Hepatic stellate cell (primary cell): ENCODE results near the gene FAM20A.

Source experiments
- DNase-seq: peaks from one replicate; pipeline ENCODE4 v3.0.0; 2011; ENCODE audit warnings: low spot score

The FAM20A gene

GRCh38 chr17:68565661-68566441, 35.3 kb downstream of the FAM20A start:
- DNase-seq: no peak

- no peak for DNase-seq
These were observed 36.6 kb downstream of the FAM20A start for GRCh38 chr17:68564415-68565111.

- DNase-seq: no peak
These were observed 38.4 kb downstream of the FAM20A start for GRCh38 chr17:68562736-68563135.

DNA sequence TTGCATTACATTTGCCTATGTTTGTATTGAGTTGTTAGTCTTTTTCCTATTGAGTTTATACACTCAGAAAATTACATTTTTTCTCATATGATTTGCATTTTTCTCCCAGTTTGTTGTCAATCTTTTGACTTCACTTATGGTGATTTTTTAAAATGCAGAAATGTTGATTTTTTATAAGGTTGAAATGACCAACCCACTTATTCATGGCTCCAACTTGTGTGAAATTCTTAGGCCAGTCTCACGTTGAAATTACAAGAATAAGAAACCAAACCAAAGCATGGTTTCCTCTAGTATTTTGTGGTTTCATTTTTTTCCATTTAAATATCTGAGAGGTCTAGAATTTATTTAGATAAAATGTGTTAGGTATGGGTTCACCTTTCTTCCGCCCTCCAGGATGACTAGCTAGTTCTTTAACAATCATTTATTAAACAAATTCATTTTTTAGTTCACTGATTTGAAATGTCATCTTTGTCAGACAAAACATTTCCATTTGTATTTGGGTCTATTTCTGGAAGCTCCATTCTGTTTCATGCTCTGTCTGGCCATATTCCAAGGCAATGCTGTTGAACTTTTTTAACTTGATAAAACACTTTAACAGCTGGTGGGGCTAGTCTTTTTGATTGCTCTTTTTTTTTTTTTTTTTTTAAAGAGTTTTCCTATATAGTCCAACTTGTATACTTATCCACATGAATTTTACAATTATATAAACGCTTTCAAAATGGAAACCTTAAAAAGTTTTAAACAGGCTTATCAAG, 40.0 kb downstream of the FAM20A start:
- DNase-seq: no peak

DNA sequence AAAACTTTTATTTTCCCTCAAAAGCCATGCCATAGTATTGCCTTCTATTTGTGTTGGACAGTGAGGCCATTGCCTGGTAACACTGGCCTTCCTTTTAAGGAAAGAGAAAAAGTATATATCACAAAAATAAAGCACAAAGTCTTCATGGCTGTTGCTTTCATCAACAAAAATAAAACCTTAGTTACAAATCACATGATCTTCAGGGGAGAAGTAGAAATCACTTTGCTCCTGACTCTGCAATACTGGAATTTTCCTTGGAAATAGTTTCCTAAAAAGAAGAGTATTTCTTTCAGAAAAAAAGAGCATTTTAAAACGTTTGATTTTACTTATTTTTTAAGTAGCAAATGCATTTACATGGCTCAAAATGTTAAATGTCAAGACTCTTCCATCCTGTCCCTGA, 41.9 kb downstream of the FAM20A start:
- DNase-seq: no peak

GRCh38 chr17:68556551-68556950, 44.6 kb downstream of the FAM20A start:
- no peak for DNase-seq

GRCh38 chr17:68544111-68544915, 56.9 kb downstream of the FAM20A start:
- DNase-seq: no peak

GRCh38 chr17:68542698-68543463, 58.3 kb downstream of the FAM20A start:
- no peak for DNase-seq

GRCh38 chr17:68541816-68542215, 59.4 kb downstream of the FAM20A start:
- no peak for DNase-seq

DNA sequence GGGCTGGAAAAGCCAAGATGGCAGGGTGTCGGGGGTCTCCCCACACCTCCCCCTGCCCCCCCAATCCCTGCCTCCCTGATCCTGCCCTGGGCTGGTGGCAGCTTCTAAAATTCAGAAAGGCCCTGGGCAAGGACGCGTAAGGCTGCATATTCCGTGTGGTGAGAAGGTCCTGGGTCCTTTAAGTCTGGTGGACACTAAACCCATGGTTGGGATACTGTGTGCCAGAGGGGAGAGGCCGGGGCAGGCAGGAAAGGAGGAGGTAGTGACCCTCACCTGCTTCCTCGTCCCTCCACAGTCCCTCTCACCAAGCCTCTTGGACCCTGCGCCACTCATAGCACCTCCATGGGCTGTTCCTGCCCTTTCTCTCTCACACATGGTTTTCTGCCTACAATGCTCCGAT, 60.2 kb downstream of the FAM20A start:
- no peak for DNase-seq

DNA sequence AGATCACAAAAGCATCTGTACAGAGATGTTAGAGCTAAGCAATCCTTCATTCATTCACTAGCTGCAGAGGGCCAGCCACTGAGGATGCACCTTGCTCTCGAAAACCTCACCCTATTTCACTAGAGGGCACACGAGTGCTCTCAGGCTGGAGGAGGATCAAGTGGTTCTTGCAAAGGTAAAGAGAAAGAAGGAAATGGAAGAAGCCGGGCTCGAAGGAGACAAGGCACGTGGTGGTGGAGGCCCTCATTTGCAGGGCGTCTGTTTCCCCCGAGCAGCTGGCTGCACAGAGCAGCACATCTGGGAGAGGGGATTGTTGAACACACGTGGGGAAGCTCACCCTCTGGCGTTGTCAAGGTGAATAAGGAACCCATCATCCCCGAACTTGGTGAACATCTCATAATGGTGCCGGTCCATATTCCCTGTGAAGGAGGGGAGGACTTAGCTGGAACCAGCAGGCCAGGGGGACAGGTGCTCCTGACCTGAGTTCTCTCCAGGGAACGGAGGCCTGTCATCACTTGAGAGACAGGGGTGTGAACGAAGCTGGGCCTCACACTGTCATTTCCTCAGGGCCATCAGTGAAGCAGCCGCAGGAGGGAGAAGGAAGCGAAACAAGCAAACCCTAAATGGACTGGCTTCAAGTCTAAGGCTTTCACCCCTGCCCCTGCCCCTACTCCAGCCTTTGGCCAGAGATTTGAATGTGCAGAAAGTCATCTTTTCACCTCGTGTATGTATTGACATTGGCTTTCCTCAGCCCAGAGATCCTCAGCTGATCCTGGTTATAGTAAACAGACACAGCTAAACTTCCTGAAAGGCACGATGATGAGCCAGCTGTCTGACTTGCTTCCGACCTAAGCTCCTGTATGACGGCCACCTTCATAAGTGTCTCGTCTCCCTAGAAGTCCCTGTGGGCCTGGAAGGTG, 61.4 kb downstream of the FAM20A start:
- DNase-seq: no peak

GRCh38 chr17:68535922-68536321, 65.2 kb downstream of the FAM20A start:
- DNase-seq: no peak

DNA sequence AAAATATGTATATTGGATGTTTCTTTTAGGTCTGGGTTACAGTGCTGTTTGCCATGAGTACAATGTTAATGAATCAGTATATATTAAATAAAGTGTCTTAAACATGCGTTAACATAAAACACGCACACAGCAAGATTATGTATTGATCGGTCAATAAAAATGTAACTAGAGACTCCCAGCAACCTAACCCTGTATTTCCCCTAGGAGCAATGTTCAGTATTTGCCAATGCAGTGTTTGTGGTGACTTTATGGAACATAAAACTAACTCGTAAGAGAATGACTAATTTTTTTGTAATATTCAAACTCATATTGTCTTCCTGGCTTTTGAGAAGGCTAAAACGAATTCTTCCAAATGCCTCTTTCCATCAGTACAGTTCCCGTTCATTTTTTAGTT, 66.5 kb downstream of the FAM20A start:
- DNase-seq: no peak

DNA sequence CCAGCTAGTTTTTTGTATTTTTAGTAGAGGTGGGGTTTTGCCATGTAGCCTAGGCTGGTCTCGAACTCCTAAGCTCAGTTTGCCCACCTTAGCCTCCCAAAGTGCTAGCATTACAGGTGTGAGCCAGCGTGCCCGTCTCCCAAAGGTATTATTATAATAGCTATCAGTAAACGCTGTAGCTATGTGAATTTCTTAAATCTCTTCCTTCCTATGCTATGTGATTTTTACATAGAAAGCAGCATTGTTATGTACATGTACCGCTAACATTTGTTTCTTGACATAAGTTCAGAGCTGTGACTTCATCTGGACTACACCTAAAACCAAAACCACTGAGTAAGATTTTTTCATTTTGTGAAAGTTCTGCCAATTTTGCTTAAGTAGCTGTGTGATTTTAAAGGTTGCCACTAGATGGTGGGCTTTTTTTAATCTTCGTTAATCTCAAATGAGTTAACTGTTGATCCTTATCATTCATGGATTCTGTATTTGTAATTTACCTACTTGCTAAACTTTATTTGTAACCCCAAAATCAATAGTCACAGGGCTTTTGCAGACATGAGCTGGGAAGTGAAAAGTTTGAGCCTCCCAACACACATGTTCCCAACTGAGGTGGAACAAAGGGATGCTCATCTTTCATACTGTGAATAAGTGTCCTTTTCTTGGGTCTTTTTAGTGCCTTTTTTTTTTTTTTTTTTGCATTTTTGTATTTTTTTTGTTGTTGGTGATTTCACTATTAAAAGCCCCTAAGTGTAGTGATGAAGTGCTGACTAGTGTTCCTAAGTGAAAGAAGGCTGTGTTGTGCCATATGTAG, 67.1 kb downstream of the FAM20A start:
- DNase-seq: no peak

DNA sequence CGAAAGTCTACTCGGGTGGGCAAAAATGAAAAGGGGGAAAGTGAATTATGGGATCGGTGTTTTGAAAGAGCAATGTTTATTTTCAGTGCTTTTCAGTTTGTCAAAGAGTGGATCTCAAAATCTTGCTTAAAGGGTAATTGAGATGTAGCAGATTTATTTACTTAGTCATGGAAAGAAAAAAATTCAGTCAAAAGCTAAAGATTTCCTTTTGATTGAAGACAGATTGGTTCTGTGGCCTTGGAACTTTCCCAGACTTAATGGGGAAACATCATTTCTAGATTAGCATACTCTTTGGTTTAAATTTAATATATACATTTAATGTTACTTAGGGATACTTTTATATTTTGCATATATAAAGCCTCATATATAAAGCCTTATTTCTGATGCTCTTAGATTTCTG, 68.3 kb downstream of the FAM20A start:
- no peak for DNase-seq

DNA sequence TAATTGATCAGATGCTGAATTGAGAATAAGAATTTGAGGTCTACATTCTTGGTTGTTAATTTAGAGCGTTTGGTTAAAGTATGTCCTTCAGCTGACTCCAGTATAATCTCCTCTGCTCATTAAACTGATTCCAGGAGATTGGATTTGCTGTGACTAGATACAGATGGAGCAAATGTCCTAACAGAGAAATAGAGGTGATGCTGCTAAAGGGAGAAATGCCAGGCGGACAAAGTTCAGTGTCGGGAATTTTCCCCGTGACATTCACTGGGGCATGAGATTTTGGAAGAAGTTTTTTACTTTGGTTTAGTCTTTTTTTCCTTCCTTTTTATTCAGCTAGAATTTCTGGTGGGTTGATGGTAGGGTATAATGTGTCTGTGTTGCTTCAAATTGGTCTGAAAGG, 69.9 kb downstream of the FAM20A start:
- no peak for DNase-seq

DNA sequence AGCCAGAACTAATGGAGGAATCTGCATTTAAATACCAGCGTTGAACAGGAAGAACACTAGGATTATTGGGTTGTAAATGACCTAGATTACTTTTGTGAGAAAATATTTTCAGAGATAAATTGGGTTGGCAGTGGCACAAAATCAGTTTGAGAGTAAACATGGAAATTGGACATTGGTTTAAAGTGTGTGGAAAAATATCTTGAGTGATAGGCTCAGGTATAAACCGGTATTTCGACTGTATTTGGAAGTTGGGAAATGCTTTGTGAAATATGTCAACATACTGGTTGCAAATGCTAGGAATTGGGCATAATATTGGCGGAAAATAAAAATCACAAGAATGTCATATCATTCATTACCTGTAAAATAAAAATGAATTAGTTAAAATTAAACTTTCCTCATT, 73.9 kb downstream of the FAM20A start:
- DNase-seq: no peak

DNA sequence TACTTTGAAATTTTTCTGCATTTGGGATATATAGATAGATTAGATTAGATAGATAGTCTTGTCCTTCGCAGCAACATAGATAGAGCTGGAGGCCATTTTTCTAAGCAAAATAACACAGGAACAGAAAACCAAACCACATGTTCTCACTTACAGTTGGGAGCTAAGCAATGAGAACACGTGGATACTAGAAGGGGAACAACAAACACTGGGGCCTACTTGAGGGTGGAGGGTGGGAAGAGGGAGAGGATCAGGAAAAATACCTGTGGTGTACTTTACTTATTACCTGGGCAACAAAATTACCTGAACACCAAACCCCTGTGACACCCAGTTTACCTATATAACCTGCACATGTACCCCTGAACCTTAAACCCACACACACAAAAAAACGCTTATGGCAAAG, 74.6 kb downstream of the FAM20A start:
- DNase-seq: no peak

DNA sequence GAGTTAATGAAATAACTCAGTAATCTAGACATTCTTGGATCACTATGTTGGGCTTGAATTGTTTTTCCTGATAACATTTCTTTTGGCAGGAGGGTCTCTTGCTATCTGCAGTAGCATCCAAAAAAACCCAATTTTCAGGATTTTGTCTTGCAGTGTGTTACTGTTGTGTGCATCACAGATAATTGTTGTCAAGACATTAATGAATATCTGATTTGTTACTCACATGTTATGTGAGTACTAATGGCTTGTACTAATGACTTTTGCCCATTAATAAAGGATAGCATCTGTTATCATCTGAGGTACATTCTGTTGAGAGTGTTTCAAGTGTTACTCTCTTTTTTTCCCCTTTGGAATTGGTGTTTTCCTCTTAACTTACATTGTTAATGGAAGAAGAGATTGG, 78.9 kb downstream of the FAM20A start:
- no peak for DNase-seq
